Measurements from ENCODE around the gene NTNG2.

The NTNG2 gene

GRCh38 chr9:132260846-132261245 is 99.0 kb downstream of the NTNG2 start:
- no peak for DNase-seq (ENCODE audit: low read depth in 2 of 2)

GRCh38 chr9:132266017-132266416 is 104.2 kb downstream of the NTNG2 start:
- no peak for DNase-seq (ENCODE audit: low read depth in 2 of 2)

- DNase-seq (ENCODE audit: low read depth in 2 of 2), result no peak
These were observed 105.8 kb downstream of the NTNG2 start for GRCh38 chr9:132267660-132268059.

- peak; percentile 56 for DNase-seq (ENCODE audit: low read depth in 2 of 2)
These were observed 107.0 kb downstream of the NTNG2 start for GRCh38 chr9:132268725-132269352.

- peak; percentile 7 to 8 for DNase-seq (ENCODE audit: low read depth in 2 of 2)
These were observed 108.1 kb downstream of the NTNG2 start for GRCh38 chr9:132269704-132270516.

- no peak for DNase-seq (ENCODE audit: low read depth in 2 of 2)
These were observed 113.0 kb downstream of the NTNG2 start for GRCh38 chr9:132274861-132275260.

- DNase-seq (ENCODE audit: low read depth in 2 of 2), result no peak
These were observed 121.3 kb downstream of the NTNG2 start for GRCh38 chr9:132283165-132283564.

- DNase-seq (ENCODE audit: low read depth in 2 of 2), result no peak
These were observed 122.0 kb downstream of the NTNG2 start for GRCh38 chr9:132283863-132284262.

GRCh38 chr9:132287256-132287760 is 125.5 kb downstream of the NTNG2 start:
- DNase-seq (ENCODE audit: low read depth in 2 of 2), result no peak

- DNase-seq (ENCODE audit: low read depth in 2 of 2), result no peak
These were observed 126.5 kb downstream of the NTNG2 start for GRCh38 chr9:132288361-132288760.

- no peak for DNase-seq (ENCODE audit: low read depth in 2 of 2)
These were observed 127.1 kb downstream of the NTNG2 start for GRCh38 chr9:132288966-132289365.

GRCh38 chr9:132293145-132293721 is 131.4 kb downstream of the NTNG2 start:
- DNase-seq (ENCODE audit: low read depth in 2 of 2), result no peak

Data from activated CD4-positive, alpha-beta T cell treated with anti-CD3 and anti-CD28 coated beads for 24 hours (primary cell).